ENCODE data around the gene THSD8.

DNA sequence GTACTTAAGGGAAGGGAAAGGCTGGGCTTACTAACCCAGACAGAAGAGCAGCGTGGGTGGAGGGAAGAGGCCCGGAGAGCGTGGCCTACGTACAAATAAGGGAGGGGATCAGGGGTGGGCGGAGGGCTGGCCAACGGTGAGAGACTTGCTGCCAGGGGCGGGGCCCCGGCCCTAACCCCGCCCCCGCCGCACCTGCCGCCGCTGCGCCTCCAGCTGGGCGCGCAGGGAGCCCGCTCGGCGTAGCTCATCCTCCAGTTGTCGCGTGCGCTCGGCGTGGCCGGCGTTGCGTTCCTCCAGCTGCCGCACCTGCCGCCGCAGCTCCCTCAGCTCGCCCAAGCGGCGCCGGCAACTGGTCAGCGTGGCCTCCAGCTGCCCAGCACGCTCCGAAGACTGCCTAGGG is 32.2 kb upstream of the THSD8 start:
- TF ChIP-seq, protein P1, sequence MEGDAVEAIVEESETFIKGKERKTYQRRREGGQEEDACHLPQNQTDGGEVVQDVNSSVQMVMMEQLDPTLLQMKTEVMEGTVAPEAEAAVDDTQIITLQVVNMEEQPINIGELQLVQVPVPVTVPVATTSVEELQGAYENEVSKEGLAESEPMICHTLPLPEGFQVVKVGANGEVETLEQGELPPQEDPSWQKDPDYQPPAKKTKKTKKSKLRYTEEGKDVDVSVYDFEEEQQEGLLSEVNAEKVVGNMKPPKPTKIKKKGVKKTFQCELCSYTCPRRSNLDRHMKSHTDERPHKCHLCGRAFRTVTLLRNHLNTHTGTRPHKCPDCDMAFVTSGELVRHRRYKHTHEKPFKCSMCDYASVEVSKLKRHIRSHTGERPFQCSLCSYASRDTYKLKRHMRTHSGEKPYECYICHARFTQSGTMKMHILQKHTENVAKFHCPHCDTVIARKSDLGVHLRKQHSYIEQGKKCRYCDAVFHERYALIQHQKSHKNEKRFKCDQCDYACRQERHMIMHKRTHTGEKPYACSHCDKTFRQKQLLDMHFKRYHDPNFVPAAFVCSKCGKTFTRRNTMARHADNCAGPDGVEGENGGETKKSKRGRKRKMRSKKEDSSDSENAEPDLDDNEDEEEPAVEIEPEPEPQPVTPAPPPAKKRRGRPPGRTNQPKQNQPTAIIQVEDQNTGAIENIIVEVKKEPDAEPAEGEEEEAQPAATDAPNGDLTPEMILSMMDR (IDR thresholded peaks at IDR 0.05) = no peak
- TF ChIP-seq POLR2A (IDR thresholded peaks at IDR 0.05) = no peak

Measured in thyroid gland (tissue), 4 donors.